Measurements from ENCODE around the gene ARF1.

ARF1 gene

GRCh38 chr1:228071839-228072657 lies 10.5 kb upstream of the ARF1 start (continued):
- TF ChIP-seq ZNF645 (tag by site-specific recombination; IDR thresholded peaks at IDR 0.05) (0 out of 2 replicates have a peak, but pooled peaks have one; percentile 8), ZEB2 (tag by site-specific recombination; IDR thresholded peaks at IDR 0.05) (0 out of 2 replicates have a peak, but pooled peaks have one; percentile 41), ZNF837 (tag by site-specific recombination; IDR thresholded peaks at IDR 0.05) (peak; percentile 63; the same call in 1 of the 2 replicates), ZNF157 (tag by site-specific recombination; IDR thresholded peaks at IDR 0.05) (peak; percentile 9; the same call in 1 of the 2 replicates), PRDM10 (tag by site-specific recombination; IDR thresholded peaks at IDR 0.05) (peak; percentile 86), HOXC10 (CRISPR knock-in tag; IDR thresholded peaks at IDR 0.05) (no peak), CTCF (tag by site-specific recombination; IDR thresholded peaks at IDR 0.05) (peak; percentile 65; the same call in 1 of the 2 replicates), ZNF600 (tag by site-specific recombination; IDR thresholded peaks at IDR 0.05) (peak; percentile 67), ZNF701 (tag by site-specific recombination; IDR thresholded peaks at IDR 0.05) (no peak), ZNF112 (tag by site-specific recombination; IDR thresholded peaks at IDR 0.05) (no peak), REST (tag by site-specific recombination; IDR thresholded peaks at IDR 0.05) (no peak), ZNF560 (tag by site-specific recombination; IDR thresholded peaks at IDR 0.05; ENCODE audit: borderline replicate concordance) (no peak), ZNF747 (tag by site-specific recombination; IDR thresholded peaks at IDR 0.05) (0 out of 2 replicates have a peak, but pooled peaks have one; percentile 61), AEBP2 (tag by site-specific recombination; IDR thresholded peaks at IDR 0.05; ENCODE audit: borderline replicate concordance) (0 out of 2 replicates have a peak, but pooled peaks have one; percentile 17), PRDM4 (tag by site-specific recombination; IDR thresholded peaks at IDR 0.05) (no peak), ZBTB17 (tag by site-specific recombination; IDR thresholded peaks at IDR 0.05) (no peak), PATZ1 (tag by site-specific recombination; IDR thresholded peaks at IDR 0.05) (peak; percentile 52), SP3 (tag by site-specific recombination; IDR thresholded peaks at IDR 0.05) (no peak), ZBTB7A (tag by site-specific recombination; IDR thresholded peaks at IDR 0.05; ENCODE audit: low read depth) (peak; percentile 78; the same call in 1 of the 2 replicates), BCL11A (tag by site-specific recombination; IDR thresholded peaks at IDR 0.05; ENCODE audit: low read depth) (no peak), ZBTB20 (tag by site-specific recombination; IDR thresholded peaks at IDR 0.05) (peak; percentile 13; the same call in 1 of the 2 replicates), ZNF175 (tag by site-specific recombination; IDR thresholded peaks at IDR 0.05) (0 out of 2 replicates have a peak, but pooled peaks have one; percentile 9)

Data from HEK293 (cell line).